Fibroblast of villous mesenchyme (primary cell): Measurements from ENCODE around the gene POU2F3. TPM values are rescaled to one million over a fixed set of nuclear protein-coding genes. Genes with fewer than 3 reads are reported as not detected.
A peak's percentile ranks its signal among the peaks of the same experiment; 100 is the strongest.

Experiments
- DNase-seq: peaks from one replicate; pipeline ENCODE4 v3.0.0-alpha.2; 2010; ENCODE audit warnings: low read depth
- H3K4me3 ChIP-seq: 2 replicates; pipeline ENCODE4 v1.5.1; 2011; ENCODE audit warnings: low read depth, mild to moderate bottlenecking, low read length
- CTCF ChIP-seq: IDR thresholded peaks from 2 replicates; pipeline ENCODE4 v1.5.1; 2012; ENCODE audit warnings: low read depth, mild to moderate bottlenecking, low read length; ENCODE audit not compliant: insufficient read depth
- total RNA-seq: library from RNA; depleted of rRNA; stranded (reverse); fragments of >200 nt; gene quantifications from 2 replicates; pipeline ENCODE4 v1.2.3, GENCODE V29; 2012

POU2F3 gene
- total RNA-seq, 1 donor, result under 0.01 TPM

- H3K4me3 ChIP-seq, result peak within 1 kb of the TSS; percentile 73
- peak; percentile 72 for DNase-seq
- peak; percentile 20 for TF ChIP-seq CTCF
Measured at GRCh38 chr11:120324932-120325810, 85.2 kb downstream of the POU2F3 start, which contains the start of gene TLCD5. TLCD5 (plus strand) TSS chr11:120325299; CDS start chr11:120327442, 2,143 bp downstream.

GRCh38 chr11:120326228-120326627 lies 86.3 kb downstream of the POU2F3 start:
- no peak for TF ChIP-seq CTCF
- peak; percentile 88 for DNase-seq

GRCh38 chr11:120326845-120327281 lies 86.9 kb downstream of the POU2F3 start:
- TF ChIP-seq CTCF, result no peak
- H3K4me3 ChIP-seq, result peak overlapping the region; percentile 25
- DNase-seq, result peak; percentile 80

More at GRCh38 chr11:120326228-120326627, 86.3 kb downstream of the POU2F3 start:
- peak overlapping the region; percentile 73 for H3K4me3 ChIP-seq

GRCh38 chr11:120327311-120327710 lies 87.4 kb downstream of the POU2F3 start:
- TF ChIP-seq CTCF, result no peak
- H3K4me3 ChIP-seq, result no peak overlapping the region
- no peak for DNase-seq

- no peak overlapping the region for H3K4me3 ChIP-seq
- DNase-seq, result no peak
- no peak for TF ChIP-seq CTCF
Measured at GRCh38 chr11:120329556-120329955, 89.6 kb downstream of the POU2F3 start.

GRCh38 chr11:120330045-120330444 lies 90.1 kb downstream of the POU2F3 start:
- DNase-seq, result no peak
- no peak overlapping the region for H3K4me3 ChIP-seq
- TF ChIP-seq CTCF, result no peak
